RWPE2 (cell line): ENCODE measurements around the gene EDIL3.

Experiments used
- ATAC-seq: fragments of 200-7000 bp; cut with Tn5 transposase; 3 replicates; pipeline ENCODE4 v1.9.1; 2021; ENCODE audit warnings: low read depth
- DNase-seq: peaks from one replicate; pipeline ENCODE4 v3.0.0-alpha.2; 2020; ENCODE audit warnings: low spot score
- H3K27ac ChIP-seq: fragments of 450-650 bp; 2 replicates; pipeline ENCODE4 v1.5.1; 2017; ENCODE audit warnings: mild to moderate bottlenecking; ENCODE audit not compliant: poor library complexity, severe bottlenecking
- H3K27me3 ChIP-seq: fragments of 250-450 bp; sonication (Bioruptor Pico); 2 replicates; pipeline ENCODE4 v1.5.1; 2021; ENCODE audit warnings: mild to moderate bottlenecking, moderate library complexity; ENCODE audit not compliant: insufficient read depth, poor library complexity, severe bottlenecking
- H3K36me3 ChIP-seq: fragments of 250-450 bp; sonication (Bioruptor Pico); 2 replicates; pipeline ENCODE4 v1.5.1; 2020; ENCODE audit warnings: low read depth, mild to moderate bottlenecking, moderate library complexity
- H3K4me1 ChIP-seq: fragments of 250-450 bp; sonication (Bioruptor Pico); 2 replicates; pipeline ENCODE4 v1.5.1; 2021; ENCODE audit warnings: mild to moderate bottlenecking, moderate library complexity; ENCODE audit not compliant: insufficient read depth, poor library complexity, severe bottlenecking
- H3K4me3 ChIP-seq: fragments of 250-450 bp; sonication (Bioruptor Pico); 2 replicates; pipeline ENCODE4 v1.5.1; 2021; ENCODE audit warnings: mild to moderate bottlenecking, moderate library complexity; ENCODE audit not compliant: severe bottlenecking
- H3K9me3 ChIP-seq: fragments of 250-450 bp; sonication (Bioruptor Pico); 2 replicates; pipeline ENCODE4 v1.5.1; 2021; ENCODE audit warnings: mild to moderate bottlenecking, moderate library complexity; ENCODE audit not compliant: severe bottlenecking
- CTCF ChIP-seq: fragments of 450-650 bp; IDR thresholded peaks from one replicate; pipeline ENCODE4 v1.5.1; 2017; ENCODE audit warnings: mild to moderate bottlenecking, moderate library complexity; ENCODE audit not compliant: poor library complexity, severe bottlenecking

EDIL3 gene

GRCh38 chr5:84255315-84255714 lies 129.4 kb downstream of the EDIL3 start:
- Histone ChIP-seq H3K27ac (no peak overlapping the region), H3K27me3 (no peaks in the 10 kb centered on the region), H3K36me3 (no peaks in the 10 kb centered on the region), H3K4me3 (no peak overlapping the region), H3K4me1 (peaks cover 5% of the 10 kb centered on the region), H3K9me3 (no peaks in the 10 kb centered on the region)
- DNase-seq (no peak), ATAC-seq (peak; percentile 86)
- peak; percentile 78 for TF ChIP-seq CTCF

- Histone ChIP-seq H3K27me3 (no peaks in the 10 kb centered on the region), H3K9me3 (no peaks in the 10 kb centered on the region), H3K27ac (no peak overlapping the region), H3K4me1 (peaks cover 18% of the 10 kb centered on the region), H3K36me3 (no peaks in the 10 kb centered on the region), H3K4me3 (no peak overlapping the region)
- TF ChIP-seq CTCF = no peak
- DNase-seq (no peak), ATAC-seq (no peak)
Observed at GRCh38 chr5:84253946-84254345, 130.7 kb downstream of the EDIL3 start.

DNA sequence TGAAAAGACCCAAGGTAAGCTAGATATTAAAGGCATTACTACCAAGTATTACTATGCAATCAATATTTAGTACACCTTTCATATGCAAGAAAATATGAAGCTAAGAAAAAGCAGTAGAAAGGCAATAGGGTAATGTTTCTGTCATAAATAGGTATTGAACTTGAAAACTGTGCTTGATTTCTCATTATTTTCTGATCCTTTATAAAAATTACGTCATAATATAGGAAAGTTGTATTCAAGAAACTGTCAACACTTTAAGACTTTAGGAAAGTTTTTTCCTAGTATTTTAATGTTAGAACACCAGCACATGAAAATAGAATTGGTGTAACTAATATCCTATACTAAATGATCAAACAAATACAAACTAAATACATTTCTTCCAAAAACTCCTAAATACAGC lies 133.2 kb downstream of the EDIL3 start:
- no peaks in the 10 kb centered on the region for H3K9me3 ChIP-seq
- DNase-seq = no peak
- no peak for ATAC-seq
- H3K27ac ChIP-seq = no peak overlapping the region
- no peak for TF ChIP-seq CTCF
- H3K4me3 ChIP-seq = no peak overlapping the region
- H3K27me3 ChIP-seq = no peaks in the 10 kb centered on the region
- peaks cover 32% of the 10 kb centered on the region for H3K4me1 ChIP-seq
- no peaks in the 10 kb centered on the region for H3K36me3 ChIP-seq

GRCh38 chr5:84249918-84250630 lies 134.6 kb downstream of the EDIL3 start:
- Histone ChIP-seq H3K27me3 (no peaks in the 10 kb centered on the region), H3K27ac (peak overlapping the region; percentile 32), H3K4me3 (no peak overlapping the region), H3K4me1 (peaks cover 45% of the 10 kb centered on the region), H3K9me3 (no peaks in the 10 kb centered on the region), H3K36me3 (no peaks in the 10 kb centered on the region)
- peak; percentile 96 for ATAC-seq
- DNase-seq = no peak
- no peak for TF ChIP-seq CTCF

- H3K36me3 ChIP-seq = no peaks in the 10 kb centered on the region
- H3K27me3 ChIP-seq = no peaks in the 10 kb centered on the region
- ATAC-seq (peak; percentile 28; the same call in 2 of the 3 replicates), DNase-seq (no peak)
- H3K4me1 ChIP-seq = peaks cover 45% of the 10 kb centered on the region
- H3K27ac ChIP-seq = no peak overlapping the region
- no peaks in the 10 kb centered on the region for H3K9me3 ChIP-seq
- TF ChIP-seq CTCF = no peak
- H3K4me3 ChIP-seq = no peak overlapping the region
Observed at GRCh38 chr5:84248013-84248412, 136.7 kb downstream of the EDIL3 start.
